Panc1 (cell line): ENCODE data around the gene SLC8B1.

Source experiments
- CTCF ChIP-seq: fragments of 450-650 bp; IDR thresholded peaks from 2 replicates; pipeline ENCODE4 v1.5.1; 2017; ENCODE audit warnings: mild to moderate bottlenecking
- POLR2AphosphoS5 ChIP-seq: IDR thresholded peaks from 2 replicates; pipeline ENCODE4 v1.6.1; 2012; ENCODE audit warnings: mild to moderate bottlenecking, low read depth, low read length, moderate library complexity
- SIN3A ChIP-seq: IDR thresholded peaks from 2 replicates; pipeline ENCODE4 v1.6.1; 2012; ENCODE audit warnings: low read depth, mild to moderate bottlenecking, low read length, moderate library complexity, borderline replicate concordance; ENCODE audit not compliant: insufficient read depth
- TF ChIP-seq, protein P1 (sequence below), 2 experiments: IDR thresholded peaks; 2 replicates each; pipeline ENCODE4 v1.6.1; 2011 to 2012; ENCODE audit warnings: low read depth in 2 of 2, control low read depth in 1 of 2, low read length in 1 of 2, mild to moderate bottlenecking in 1 of 2, moderate library complexity in 1 of 2; ENCODE audit not compliant: insufficient read depth in 1 of 2

GRCh38 chr12:113382206-113382605, 47.3 kb upstream of the SLC8B1 start:
- TF ChIP-seq POLR2AphosphoS5 (no peak), CTCF (no peak), SIN3A (no peak)
- TF ChIP-seq, protein P1, sequence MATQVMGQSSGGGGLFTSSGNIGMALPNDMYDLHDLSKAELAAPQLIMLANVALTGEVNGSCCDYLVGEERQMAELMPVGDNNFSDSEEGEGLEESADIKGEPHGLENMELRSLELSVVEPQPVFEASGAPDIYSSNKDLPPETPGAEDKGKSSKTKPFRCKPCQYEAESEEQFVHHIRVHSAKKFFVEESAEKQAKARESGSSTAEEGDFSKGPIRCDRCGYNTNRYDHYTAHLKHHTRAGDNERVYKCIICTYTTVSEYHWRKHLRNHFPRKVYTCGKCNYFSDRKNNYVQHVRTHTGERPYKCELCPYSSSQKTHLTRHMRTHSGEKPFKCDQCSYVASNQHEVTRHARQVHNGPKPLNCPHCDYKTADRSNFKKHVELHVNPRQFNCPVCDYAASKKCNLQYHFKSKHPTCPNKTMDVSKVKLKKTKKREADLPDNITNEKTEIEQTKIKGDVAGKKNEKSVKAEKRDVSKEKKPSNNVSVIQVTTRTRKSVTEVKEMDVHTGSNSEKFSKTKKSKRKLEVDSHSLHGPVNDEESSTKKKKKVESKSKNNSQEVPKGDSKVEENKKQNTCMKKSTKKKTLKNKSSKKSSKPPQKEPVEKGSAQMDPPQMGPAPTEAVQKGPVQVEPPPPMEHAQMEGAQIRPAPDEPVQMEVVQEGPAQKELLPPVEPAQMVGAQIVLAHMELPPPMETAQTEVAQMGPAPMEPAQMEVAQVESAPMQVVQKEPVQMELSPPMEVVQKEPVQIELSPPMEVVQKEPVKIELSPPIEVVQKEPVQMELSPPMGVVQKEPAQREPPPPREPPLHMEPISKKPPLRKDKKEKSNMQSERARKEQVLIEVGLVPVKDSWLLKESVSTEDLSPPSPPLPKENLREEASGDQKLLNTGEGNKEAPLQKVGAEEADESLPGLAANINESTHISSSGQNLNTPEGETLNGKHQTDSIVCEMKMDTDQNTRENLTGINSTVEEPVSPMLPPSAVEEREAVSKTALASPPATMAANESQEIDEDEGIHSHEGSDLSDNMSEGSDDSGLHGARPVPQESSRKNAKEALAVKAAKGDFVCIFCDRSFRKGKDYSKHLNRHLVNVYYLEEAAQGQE (IDR thresholded peaks at IDR 0.05; ENCODE audit: insufficient read depth in 1 of 2, low read depth in 2 of 2, low read length in 1 of 2): no peak
